ENCODE results near the gene RPL11.
"Not testable (repeated sequence)": the region's sequence is repeated elsewhere in the genome, so short reads cannot be mapped to it uniquely, and the experiment has no call there.

Gene RPL11

GRCh38 chr1:23722652-23723051, 31.0 kb downstream of the RPL11 start:
- Histone ChIP-seq H3K9me3 (ENCODE audit: control insufficient read depth in 5 of 5, low read length in 5 of 5) (no peaks in the 10 kb centered on the region), H3K4me3 (ENCODE audit: low read depth in 1 of 5, low read length in 5 of 5) (no peak overlapping the region), H3K36me3 (ENCODE audit: control insufficient read depth in 5 of 5, insufficient read depth in 5 of 5, low read length in 5 of 5) (no peaks in the 10 kb centered on the region), H3K27me3 (ENCODE audit: control insufficient read depth in 5 of 5, insufficient read depth in 4 of 5, low read length in 5 of 5) (no peaks in the 10 kb centered on the region), H3K9ac (ENCODE audit: low read length in 5 of 5) (no peak overlapping the region), H3K4me1 (ENCODE audit: control insufficient read depth in 5 of 5, insufficient read depth in 5 of 5, low read length in 5 of 5) (peaks cover 2 to 13% (median 12%) of the 10 kb centered on the region in 5 donors), H3K27ac (ENCODE audit: low read depth, low read length) (no peak overlapping the region)

GRCh38 chr1:23726686-23727085, 35.1 kb downstream of the RPL11 start:
- Histone ChIP-seq H3K4me1 (ENCODE audit: control insufficient read depth in 5 of 5, insufficient read depth in 5 of 5, low read length in 5 of 5) (peaks cover 2 to 19% (median 19%) of the 10 kb centered on the region in 5 donors), H3K9me3 (ENCODE audit: control insufficient read depth in 5 of 5, low read length in 5 of 5) (no peaks in the 10 kb centered on the region), H3K36me3 (ENCODE audit: control insufficient read depth in 5 of 5, insufficient read depth in 5 of 5, low read length in 5 of 5) (no peaks in the 10 kb centered on the region), H3K9ac (ENCODE audit: low read length in 5 of 5) (no peak overlapping the region), H3K27ac (ENCODE audit: low read depth, low read length) (peak overlapping the region; percentile 62), H3K4me3 (ENCODE audit: low read depth in 1 of 5, low read length in 5 of 5) (no peak overlapping the region), H3K27me3 (ENCODE audit: control insufficient read depth in 5 of 5, insufficient read depth in 4 of 5, low read length in 5 of 5) (no peaks in the 10 kb centered on the region)

- Histone ChIP-seq H3K27ac (ENCODE audit: low read depth, low read length) (peak overlapping the region; percentile 62), H3K4me3 (ENCODE audit: low read depth in 1 of 5, low read length in 5 of 5) (peak overlapping the region in 2 of 5 donors; percentile 2 to 11), H3K4me1 (ENCODE audit: control insufficient read depth in 5 of 5, insufficient read depth in 5 of 5, low read length in 5 of 5) (peaks cover 2 to 19% (median 19%) of the 10 kb centered on the region in 5 donors), H3K36me3 (ENCODE audit: control insufficient read depth in 5 of 5, insufficient read depth in 5 of 5, low read length in 5 of 5) (no peaks in the 10 kb centered on the region), H3K9ac (ENCODE audit: low read length in 5 of 5) (peak overlapping the region in 2 of 5 donors; percentile 29 to 38), H3K9me3 (ENCODE audit: control insufficient read depth in 5 of 5, low read length in 5 of 5) (no peaks in the 10 kb centered on the region), H3K27me3 (ENCODE audit: control insufficient read depth in 5 of 5, insufficient read depth in 4 of 5, low read length in 5 of 5) (no peaks in the 10 kb centered on the region)
Measured at GRCh38 chr1:23727362-23727811, 35.8 kb downstream of the RPL11 start.

DNA sequence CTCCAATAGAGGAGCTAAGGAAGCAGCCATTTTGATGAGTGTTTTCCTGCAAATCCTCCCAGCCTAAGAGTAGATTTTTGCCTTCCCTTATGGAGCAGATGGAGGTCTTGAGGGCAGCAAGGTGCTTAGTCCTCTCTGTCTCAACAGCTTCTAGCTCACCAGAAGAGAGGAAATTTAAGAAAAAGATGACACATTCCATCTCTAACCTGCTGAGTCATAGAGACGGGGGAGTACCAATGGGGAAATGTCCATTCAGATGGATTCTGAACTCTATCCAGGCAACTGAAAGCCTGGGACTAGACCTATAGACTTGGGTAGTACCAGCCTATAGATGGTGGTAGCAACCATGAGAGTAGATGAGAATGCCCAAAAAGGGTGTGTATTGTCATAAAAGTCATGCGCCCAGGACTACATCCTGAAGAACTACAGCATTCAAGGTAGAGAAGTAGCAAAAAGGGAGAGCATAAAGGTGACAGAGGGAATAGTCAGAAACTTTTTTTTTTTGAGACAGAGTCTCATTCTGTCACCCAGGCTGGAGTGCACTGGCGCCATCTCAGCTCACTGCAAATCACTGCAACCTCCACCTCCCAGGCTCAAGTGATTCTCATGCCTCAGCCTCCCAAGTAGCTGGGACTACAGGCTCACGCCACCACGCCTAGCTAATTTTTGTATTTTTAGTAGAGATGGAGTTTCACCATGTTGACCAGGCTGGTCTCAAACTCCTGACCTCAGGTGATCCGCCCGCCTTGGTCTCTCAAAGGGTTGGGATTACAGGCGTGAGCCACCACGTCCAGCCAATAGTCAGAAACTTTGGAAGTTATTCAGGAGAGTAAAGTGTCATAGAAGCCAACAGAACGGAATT, 41.0 kb downstream of the RPL11 start:
- Histone ChIP-seq H3K4me3 (ENCODE audit: low read depth in 1 of 5, low read length in 5 of 5) (no peak overlapping the region), H3K27ac (ENCODE audit: low read depth, low read length) (no peak overlapping the region), H3K36me3 (ENCODE audit: control insufficient read depth in 5 of 5, insufficient read depth in 5 of 5, low read length in 5 of 5) (no peaks in the 10 kb centered on the region), H3K9ac (ENCODE audit: low read length in 5 of 5) (no peak overlapping the region), H3K4me1 (ENCODE audit: control insufficient read depth in 5 of 5, insufficient read depth in 5 of 5, low read length in 5 of 5) (peaks cover 2 to 16% (median 10%) of the 10 kb centered on the region in 5 donors), H3K9me3 (ENCODE audit: control insufficient read depth in 5 of 5, low read length in 5 of 5) (no peaks in the 10 kb centered on the region), H3K27me3 (ENCODE audit: control insufficient read depth in 5 of 5, insufficient read depth in 4 of 5, low read length in 5 of 5) (no peaks in the 10 kb centered on the region)

DNA sequence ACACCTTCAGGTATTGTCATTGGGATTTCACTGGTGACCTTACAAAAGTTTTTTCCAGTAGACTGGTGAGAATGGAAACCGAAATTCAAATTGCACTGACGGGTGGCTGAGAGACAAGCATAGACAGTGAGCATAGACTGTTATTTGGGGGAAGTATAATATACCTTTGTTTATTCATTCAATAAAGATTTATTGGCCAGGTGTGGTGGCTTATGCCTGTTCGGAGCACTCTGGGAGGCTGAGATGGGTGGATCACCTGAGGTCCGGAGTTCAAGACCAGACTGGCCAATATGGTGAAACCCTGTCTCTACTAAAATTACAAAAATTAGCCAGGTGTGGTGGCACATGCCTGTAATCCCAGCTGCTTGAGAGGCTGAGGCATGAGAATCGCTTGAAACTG, 41.7 kb downstream of the RPL11 start:
- not testable (repeated sequence) for H3K9ac ChIP-seq (ENCODE audit: low read length in 5 of 5); H3K27me3 ChIP-seq (ENCODE audit: control insufficient read depth in 5 of 5, insufficient read depth in 4 of 5, low read length in 5 of 5); H3K4me1 ChIP-seq (ENCODE audit: control insufficient read depth in 5 of 5, insufficient read depth in 5 of 5, low read length in 5 of 5); H3K36me3 ChIP-seq (ENCODE audit: control insufficient read depth in 5 of 5, insufficient read depth in 5 of 5, low read length in 5 of 5); H3K9me3 ChIP-seq (ENCODE audit: control insufficient read depth in 5 of 5, low read length in 5 of 5); H3K27ac ChIP-seq (ENCODE audit: low read depth, low read length); H3K4me3 ChIP-seq (ENCODE audit: low read depth in 1 of 5, low read length in 5 of 5)

- Histone ChIP-seq H3K9ac (ENCODE audit: low read length in 5 of 5) (no peak overlapping the region), H3K9me3 (ENCODE audit: control insufficient read depth in 5 of 5, low read length in 5 of 5) (no peaks in the 10 kb centered on the region), H3K27me3 (ENCODE audit: control insufficient read depth in 5 of 5, insufficient read depth in 4 of 5, low read length in 5 of 5) (no peaks in the 10 kb centered on the region)
Measured at GRCh38 chr1:23736437-23737134, 45.0 kb downstream of the RPL11 start.

GRCh38 chr1:23741609-23742008, 50.0 kb downstream of the RPL11 start:
- H3K4me3 ChIP-seq (ENCODE audit: low read depth in 1 of 5, low read length in 5 of 5), result no peak overlapping the region
- H3K27ac ChIP-seq (ENCODE audit: low read depth, low read length), result no peak overlapping the region
- no peaks in the 10 kb centered on the region for H3K9me3 ChIP-seq (ENCODE audit: control insufficient read depth in 5 of 5, low read length in 5 of 5)
- peaks cover 2 to 28% (median 25%) of the 10 kb centered on the region in 5 donors for H3K4me1 ChIP-seq (ENCODE audit: control insufficient read depth in 5 of 5, insufficient read depth in 5 of 5, low read length in 5 of 5)
- peaks cover 0 to under 1% (median 0%) of the 10 kb centered on the region in 5 donors for H3K36me3 ChIP-seq (ENCODE audit: control insufficient read depth in 5 of 5, insufficient read depth in 5 of 5, low read length in 5 of 5)
- no peaks in the 10 kb centered on the region for H3K27me3 ChIP-seq (ENCODE audit: control insufficient read depth in 5 of 5, insufficient read depth in 4 of 5, low read length in 5 of 5)
- H3K9ac ChIP-seq (ENCODE audit: low read length in 5 of 5), result no peak overlapping the region

More at GRCh38 chr1:23736437-23737134, 45.0 kb downstream of the RPL11 start:
- Histone ChIP-seq H3K27ac (ENCODE audit: low read depth, low read length) (no peak overlapping the region), H3K4me1 (ENCODE audit: control insufficient read depth in 5 of 5, insufficient read depth in 5 of 5, low read length in 5 of 5) (peaks cover 2 to 8% (median 5%) of the 10 kb centered on the region in 5 donors), H3K36me3 (ENCODE audit: control insufficient read depth in 5 of 5, insufficient read depth in 5 of 5, low read length in 5 of 5) (no peaks in the 10 kb centered on the region), H3K4me3 (ENCODE audit: low read depth in 1 of 5, low read length in 5 of 5) (no peak overlapping the region)

DNA sequence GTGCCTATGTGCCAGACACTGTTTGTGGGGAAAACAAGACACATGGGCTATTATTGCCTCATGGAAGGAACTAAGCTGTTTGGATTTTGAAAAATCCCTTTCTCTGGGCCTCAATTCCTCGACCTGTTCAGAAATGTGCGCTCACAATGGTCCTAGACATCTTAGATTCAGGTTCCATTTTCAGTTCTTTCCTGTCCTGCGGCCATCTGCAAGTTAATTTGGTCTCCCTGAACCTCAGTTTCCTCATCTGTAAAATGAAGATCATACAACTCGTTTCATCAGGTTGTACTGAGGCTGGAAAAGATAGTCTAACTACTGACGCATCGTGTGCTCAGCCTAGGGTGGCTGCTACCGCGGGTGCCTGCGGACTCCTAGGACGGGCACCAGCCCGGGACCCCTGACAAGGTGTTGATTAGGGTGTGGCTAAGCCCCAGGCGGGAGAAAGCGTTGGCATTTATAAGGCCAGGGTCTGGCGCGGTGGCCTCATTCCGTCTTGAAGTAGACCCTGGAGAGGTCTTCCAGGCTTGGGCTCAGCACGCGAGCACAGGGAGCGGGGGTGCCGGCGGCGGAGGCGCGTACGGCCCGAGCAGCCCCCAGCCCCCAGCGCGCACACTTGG, 51.2 kb downstream of the RPL11 start:
- peak overlapping the region; percentile 49 to 95 (median 89) for H3K4me3 ChIP-seq (ENCODE audit: low read depth in 1 of 5, low read length in 5 of 5)
- H3K9ac ChIP-seq (ENCODE audit: low read length in 5 of 5), result peak overlapping the region; percentile 74 to 85 (median 83)

GRCh38 chr1:23743287-23744152, 51.9 kb downstream of the RPL11 start, which contains the start of gene ELOA:
Gene ELOA, plus strand, starts transcription at chr1:23743471. Its CDS starts 33 bp downstream, at chr1:23743504.
- Histone ChIP-seq H3K9ac (ENCODE audit: low read length in 5 of 5) (peak within 1 kb of the TSS; percentile 74 to 88 (median 84)), H3K36me3 (ENCODE audit: control insufficient read depth in 5 of 5, insufficient read depth in 5 of 5, low read length in 5 of 5) (peaks cover 0 to 5% (median 0%) of the 10 kb centered on the region in 5 donors), H3K9me3 (ENCODE audit: control insufficient read depth in 5 of 5, low read length in 5 of 5) (no peaks in the 10 kb centered on the region)

More for the DNA sequence above, 51.2 kb downstream of the RPL11 start:
- Histone ChIP-seq H3K9me3 (ENCODE audit: control insufficient read depth in 5 of 5, low read length in 5 of 5) (no peaks in the 10 kb centered on the region), H3K36me3 (ENCODE audit: control insufficient read depth in 5 of 5, insufficient read depth in 5 of 5, low read length in 5 of 5) (peaks cover 0 to 5% (median 0%) of the 10 kb centered on the region in 5 donors), H3K27me3 (ENCODE audit: control insufficient read depth in 5 of 5, insufficient read depth in 4 of 5, low read length in 5 of 5) (no peaks in the 10 kb centered on the region), H3K27ac (ENCODE audit: low read depth, low read length) (peak overlapping the region; percentile 64), H3K4me1 (ENCODE audit: control insufficient read depth in 5 of 5, insufficient read depth in 5 of 5, low read length in 5 of 5) (peaks cover 2 to 30% (median 25%) of the 10 kb centered on the region in 5 donors)

More at GRCh38 chr1:23743287-23744152, 51.9 kb downstream of the RPL11 start, which contains the start of gene ELOA:
- H3K4me3 ChIP-seq (ENCODE audit: low read depth in 1 of 5, low read length in 5 of 5), result peak within 1 kb of the TSS; percentile 84 to 95 (median 89)
- H3K27me3 ChIP-seq (ENCODE audit: control insufficient read depth in 5 of 5, insufficient read depth in 4 of 5, low read length in 5 of 5), result no peaks in the 10 kb centered on the region
- H3K4me1 ChIP-seq (ENCODE audit: control insufficient read depth in 5 of 5, insufficient read depth in 5 of 5, low read length in 5 of 5), result peaks cover 2 to 30% (median 25%) of the 10 kb centered on the region in 5 donors
- H3K27ac ChIP-seq (ENCODE audit: low read depth, low read length), result peak within 1 kb of the TSS; percentile 64
